ENCODE data around the gene ITGA5. TPM values are rescaled to one million over a fixed set of nuclear protein-coding genes. Genes with fewer than 3 reads are reported as not detected.

ITGA5 gene
- total and polyA plus RNA-seq, 2 experiments from 2014 or later = 7.3 to 23.7 TPM

GRCh38 chr12:54407183-54407905 lies 11.7 kb downstream of the ITGA5 start:
- no peak overlapping the region for H3K4me3 ChIP-seq
- no peaks in the 10 kb centered on the region; the same call in 1 of the 2 replicates for H3K4me1 ChIP-seq (ENCODE audit: insufficient read depth)
- Mint-ChIP-seq H3K27me3 (ENCODE audit: insufficient read depth, low read depth, poor library complexity) (peaks cover 8% of the 10 kb centered on the region), H3K4me3 (no peak overlapping the region), H3K36me3 (ENCODE audit: low read depth) (peaks cover 41% of the 10 kb centered on the region), H3K27ac (no peak overlapping the region), H3K9me3 (no peaks in the 10 kb centered on the region), H3K4me1 (peaks cover 9% of the 10 kb centered on the region)
- H3K36me3 ChIP-seq (ENCODE audit: insufficient read depth) = no peaks in the 10 kb centered on the region; the same call in 1 of the 2 replicates
- no peaks in the 10 kb centered on the region for H3F3A ChIP-seq (replicated peaks; ENCODE audit: low read depth)
- ATAC-seq (no peak), DNase-seq (ENCODE audit: low spot score) (no peak)
- H3K9me2 ChIP-seq (ENCODE audit: insufficient read depth) = no peaks in the 10 kb centered on the region
- no peaks in the 10 kb centered on the region for H3K27me3 ChIP-seq (ENCODE audit: insufficient read depth)
- no peaks in the 10 kb centered on the region; the same call in 1 of the 2 replicates for H4K20me1 ChIP-seq (replicated peaks; ENCODE audit: insufficient read depth)
- no peak overlapping the region for H3K4me2 ChIP-seq
- no peak overlapping the region for H2AFZ ChIP-seq
- H3K79me2 ChIP-seq (replicated peaks; ENCODE audit: insufficient read depth) = no peaks in the 10 kb centered on the region
- no peak overlapping the region for H3K27ac ChIP-seq (ENCODE audit: low read depth)
- TF ChIP-seq ZNF462 (CRISPR knock-in tag; IDR thresholded peaks at IDR 0.05) (no peak), EZH2 (IDR thresholded peaks at IDR 0.05; ENCODE audit: low read depth, unreplicated experiment) (no peak), ETS1 (IDR thresholded peaks at IDR 0.05) (no peak), REST (IDR thresholded peaks at IDR 0.05; ENCODE audit: unreplicated experiment) (no peak), NANOG (IDR thresholded peaks at IDR 0.05; ENCODE audit: borderline replicate concordance) (no peak), POLR2AphosphoS5 (IDR thresholded peaks at IDR 0.05; ENCODE audit: low read depth) (no peak), CREB1 (CRISPR knock-in tag; IDR thresholded peaks at IDR 0.05; ENCODE audit: low read depth) (no peak), CTCF (conservative IDR thresholded peaks at IDR 0.05; ENCODE audit: low read depth in 2 of 2) (no peak), JUNB (IDR thresholded peaks at IDR 0.05; ENCODE audit: unreplicated experiment) (no peak), ZNF331 (CRISPR knock-in tag; IDR thresholded peaks at IDR 0.05; ENCODE audit: low read depth) (no peak), EZH2phosphoT487 (IDR thresholded peaks at IDR 0.05; ENCODE audit: unreplicated experiment) (no peak), ZNF114 (CRISPR knock-in tag; IDR thresholded peaks at IDR 0.05) (no peak), STAT1 (IDR thresholded peaks at IDR 0.05; ENCODE audit: unreplicated experiment) (no peak)
